ENCODE measurements around the gene KLHL18. TPM values are rescaled to one million over a fixed set of nuclear protein-coding genes. Genes with fewer than 3 reads are reported as not detected.

KLHL18 gene
- total RNA-seq, 1 donor from 2014 or later, result 41.8 TPM

DNA sequence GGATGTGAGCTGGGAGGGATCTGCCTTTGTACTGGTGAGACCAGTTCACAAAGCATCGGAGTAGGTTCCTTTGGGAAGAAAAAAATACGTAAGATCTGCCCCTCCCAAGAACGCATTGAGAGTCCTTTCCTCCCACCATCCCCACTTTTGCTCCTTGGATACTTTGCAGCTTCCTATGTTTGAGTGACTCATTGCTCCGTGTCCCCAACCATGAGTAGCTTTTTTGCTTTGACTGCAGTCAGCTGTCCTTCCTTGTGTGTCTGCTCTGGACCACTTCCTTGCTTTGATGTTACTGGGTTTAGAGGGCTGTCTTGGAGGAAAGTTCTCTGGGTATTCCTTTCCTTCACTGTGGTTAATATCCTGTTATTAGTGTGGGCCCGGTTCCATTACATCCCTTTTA, 54.9 kb downstream of the KLHL18 start:
- H3K9me3 Mint-ChIP-seq (ENCODE audit: unreplicated experiment), result no peaks in the 10 kb centered on the region
- peaks cover 67% of the 10 kb centered on the region for H3K36me3 Mint-ChIP-seq (ENCODE audit: low read depth, unreplicated experiment)
- no peak for DNase-seq (ENCODE audit: low spot score)
- peak overlapping the region; percentile 55 for H3K27ac Mint-ChIP-seq (ENCODE audit: unreplicated experiment)
- H3K27me3 Mint-ChIP-seq (ENCODE audit: unreplicated experiment), result peaks cover 7% of the 10 kb centered on the region
- TF ChIP-seq, protein P1, sequence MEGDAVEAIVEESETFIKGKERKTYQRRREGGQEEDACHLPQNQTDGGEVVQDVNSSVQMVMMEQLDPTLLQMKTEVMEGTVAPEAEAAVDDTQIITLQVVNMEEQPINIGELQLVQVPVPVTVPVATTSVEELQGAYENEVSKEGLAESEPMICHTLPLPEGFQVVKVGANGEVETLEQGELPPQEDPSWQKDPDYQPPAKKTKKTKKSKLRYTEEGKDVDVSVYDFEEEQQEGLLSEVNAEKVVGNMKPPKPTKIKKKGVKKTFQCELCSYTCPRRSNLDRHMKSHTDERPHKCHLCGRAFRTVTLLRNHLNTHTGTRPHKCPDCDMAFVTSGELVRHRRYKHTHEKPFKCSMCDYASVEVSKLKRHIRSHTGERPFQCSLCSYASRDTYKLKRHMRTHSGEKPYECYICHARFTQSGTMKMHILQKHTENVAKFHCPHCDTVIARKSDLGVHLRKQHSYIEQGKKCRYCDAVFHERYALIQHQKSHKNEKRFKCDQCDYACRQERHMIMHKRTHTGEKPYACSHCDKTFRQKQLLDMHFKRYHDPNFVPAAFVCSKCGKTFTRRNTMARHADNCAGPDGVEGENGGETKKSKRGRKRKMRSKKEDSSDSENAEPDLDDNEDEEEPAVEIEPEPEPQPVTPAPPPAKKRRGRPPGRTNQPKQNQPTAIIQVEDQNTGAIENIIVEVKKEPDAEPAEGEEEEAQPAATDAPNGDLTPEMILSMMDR (IDR thresholded peaks at IDR 0.05; ENCODE audit: unreplicated experiment), result no peak
- H3K4me3 Mint-ChIP-seq (ENCODE audit: unreplicated experiment), result no peak overlapping the region
- peaks cover 18% of the 10 kb centered on the region for H3K4me1 Mint-ChIP-seq (ENCODE audit: unreplicated experiment)

DNA sequence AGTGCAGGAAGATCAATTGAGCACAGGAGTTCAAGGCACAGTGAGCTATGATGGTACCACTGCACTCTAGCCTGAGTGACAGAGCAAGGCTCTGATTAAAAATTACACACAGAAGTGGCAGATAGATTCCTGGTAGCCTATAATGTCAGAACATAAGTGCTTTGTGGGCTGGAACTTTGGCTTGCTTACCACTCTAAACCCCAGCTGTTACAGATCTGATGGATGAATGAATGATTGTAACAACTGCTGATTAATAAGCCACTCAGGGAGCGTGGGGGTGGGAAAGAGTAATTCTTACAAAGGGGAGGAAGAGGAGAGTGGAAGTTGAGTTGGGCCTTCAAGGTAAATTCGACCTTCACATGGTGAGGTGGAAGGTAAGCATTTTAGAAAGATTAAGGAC, 57.2 kb downstream of the KLHL18 start:
- no peak overlapping the region for H3K4me3 Mint-ChIP-seq (ENCODE audit: unreplicated experiment)
- TF ChIP-seq, protein P1 (IDR thresholded peaks at IDR 0.05; ENCODE audit: unreplicated experiment), result no peak
- DNase-seq (ENCODE audit: low spot score), result no peak
- peaks cover 24% of the 10 kb centered on the region for H3K4me1 Mint-ChIP-seq (ENCODE audit: unreplicated experiment)
- peaks cover 7% of the 10 kb centered on the region for H3K27me3 Mint-ChIP-seq (ENCODE audit: unreplicated experiment)
- H3K36me3 Mint-ChIP-seq (ENCODE audit: low read depth, unreplicated experiment), result peaks cover 59% of the 10 kb centered on the region
- H3K9me3 Mint-ChIP-seq (ENCODE audit: unreplicated experiment), result no peaks in the 10 kb centered on the region
- H3K27ac Mint-ChIP-seq (ENCODE audit: unreplicated experiment), result no peak overlapping the region

DNA sequence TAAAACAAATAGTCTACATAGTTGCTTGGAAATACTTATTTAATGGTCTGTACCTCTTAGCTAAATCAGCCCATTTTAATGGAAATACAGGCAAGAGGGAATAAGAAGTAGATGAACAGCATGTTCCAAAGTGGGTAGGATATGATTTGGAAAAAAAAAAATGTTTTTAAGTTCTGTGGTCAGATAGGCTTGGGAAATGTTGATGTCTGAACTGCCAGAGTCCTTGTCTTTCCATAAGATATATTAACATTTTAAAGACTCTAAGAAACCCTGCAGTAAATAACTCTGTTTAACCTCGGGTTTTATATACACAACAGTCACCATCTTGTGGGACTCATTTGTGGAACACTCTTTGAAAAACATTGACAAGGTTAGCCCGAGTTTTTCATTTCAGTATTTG, 58.1 kb downstream of the KLHL18 start:
- peaks cover 63% of the 10 kb centered on the region for H3K36me3 Mint-ChIP-seq (ENCODE audit: low read depth, unreplicated experiment)
- DNase-seq (ENCODE audit: low spot score), result no peak
- peaks cover 6% of the 10 kb centered on the region for H3K27me3 Mint-ChIP-seq (ENCODE audit: unreplicated experiment)
- no peak overlapping the region for H3K27ac Mint-ChIP-seq (ENCODE audit: unreplicated experiment)
- peaks cover 30% of the 10 kb centered on the region for H3K4me1 Mint-ChIP-seq (ENCODE audit: unreplicated experiment)
- no peaks in the 10 kb centered on the region for H3K9me3 Mint-ChIP-seq (ENCODE audit: unreplicated experiment)
- no peak overlapping the region for H3K4me3 Mint-ChIP-seq (ENCODE audit: unreplicated experiment)
- TF ChIP-seq, protein P1 (IDR thresholded peaks at IDR 0.05; ENCODE audit: unreplicated experiment), result no peak

DNA sequence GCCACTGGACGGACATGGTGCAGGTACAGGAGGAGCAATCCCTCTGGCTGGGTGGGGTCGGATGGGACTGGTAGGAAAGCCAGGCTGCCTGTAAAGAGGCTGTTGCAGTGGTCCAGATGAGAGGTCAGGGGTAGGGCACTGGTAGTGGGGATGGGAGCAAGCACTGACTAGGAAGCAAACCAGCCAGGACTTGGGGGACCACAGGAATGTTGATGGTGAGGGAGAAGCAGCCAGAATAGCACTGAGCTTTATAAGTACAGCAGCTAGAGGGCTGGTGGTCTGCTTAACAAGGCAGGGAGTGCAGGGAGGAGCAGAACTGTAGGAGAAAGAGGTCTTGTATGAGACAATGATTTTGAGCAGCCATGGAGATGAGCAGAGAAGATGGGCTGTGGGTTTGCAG, 59.4 kb downstream of the KLHL18 start:
- TF ChIP-seq, protein P1 (IDR thresholded peaks at IDR 0.05; ENCODE audit: unreplicated experiment), result no peak
- Mint-ChIP-seq H3K27ac (ENCODE audit: unreplicated experiment) (peak overlapping the region; percentile 3), H3K27me3 (ENCODE audit: unreplicated experiment) (peaks cover 6% of the 10 kb centered on the region), H3K36me3 (ENCODE audit: low read depth, unreplicated experiment) (peaks cover 53% of the 10 kb centered on the region), H3K4me3 (ENCODE audit: unreplicated experiment) (peak overlapping the region; percentile 67), H3K9me3 (ENCODE audit: unreplicated experiment) (no peaks in the 10 kb centered on the region), H3K4me1 (ENCODE audit: unreplicated experiment) (peaks cover 30% of the 10 kb centered on the region)
- no peak for DNase-seq (ENCODE audit: low spot score)

DNA sequence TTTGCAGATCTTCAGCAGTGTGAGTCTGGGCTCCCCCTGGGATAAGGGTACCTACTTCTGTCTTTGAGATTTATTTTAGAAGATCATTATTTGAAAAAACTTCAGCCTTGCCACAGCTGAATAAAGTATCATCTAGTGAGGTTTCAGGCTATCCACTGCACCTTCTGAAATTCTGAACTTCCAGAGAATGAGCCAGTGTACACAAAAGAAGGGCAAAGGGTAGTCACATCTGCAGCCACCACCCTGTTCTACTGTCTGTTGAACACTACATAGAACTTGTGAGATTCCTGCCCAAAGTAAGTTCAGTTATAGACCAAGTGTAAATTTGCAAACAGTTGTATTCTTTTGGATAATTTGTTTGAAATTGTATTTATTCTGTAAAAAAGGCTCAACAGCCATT, 60.1 kb downstream of the KLHL18 start:
- peaks cover 46% of the 10 kb centered on the region for H3K36me3 Mint-ChIP-seq (ENCODE audit: low read depth, unreplicated experiment)
- no peaks in the 10 kb centered on the region for H3K9me3 Mint-ChIP-seq (ENCODE audit: unreplicated experiment)
- no peak overlapping the region for H3K27ac Mint-ChIP-seq (ENCODE audit: unreplicated experiment)
- DNase-seq (ENCODE audit: low spot score), result no peak
- TF ChIP-seq, protein P1 (IDR thresholded peaks at IDR 0.05; ENCODE audit: unreplicated experiment), result no peak
- H3K4me1 Mint-ChIP-seq (ENCODE audit: unreplicated experiment), result peaks cover 27% of the 10 kb centered on the region
- peaks cover 6% of the 10 kb centered on the region for H3K27me3 Mint-ChIP-seq (ENCODE audit: unreplicated experiment)
- peak overlapping the region; percentile 76 for H3K4me3 Mint-ChIP-seq (ENCODE audit: unreplicated experiment)
